GM12874 (cell line): ENCODE data around the gene PIGV.

Experiments used
- TF ChIP-seq, protein P1 (sequence below): IDR thresholded peaks from 2 replicates; pipeline ENCODE4 v1.5.1; 2011; ENCODE audit warnings: low read depth, mild to moderate bottlenecking, control low read depth, low read length, moderate library complexity; ENCODE audit not compliant: insufficient read depth

The PIGV gene

DNA sequence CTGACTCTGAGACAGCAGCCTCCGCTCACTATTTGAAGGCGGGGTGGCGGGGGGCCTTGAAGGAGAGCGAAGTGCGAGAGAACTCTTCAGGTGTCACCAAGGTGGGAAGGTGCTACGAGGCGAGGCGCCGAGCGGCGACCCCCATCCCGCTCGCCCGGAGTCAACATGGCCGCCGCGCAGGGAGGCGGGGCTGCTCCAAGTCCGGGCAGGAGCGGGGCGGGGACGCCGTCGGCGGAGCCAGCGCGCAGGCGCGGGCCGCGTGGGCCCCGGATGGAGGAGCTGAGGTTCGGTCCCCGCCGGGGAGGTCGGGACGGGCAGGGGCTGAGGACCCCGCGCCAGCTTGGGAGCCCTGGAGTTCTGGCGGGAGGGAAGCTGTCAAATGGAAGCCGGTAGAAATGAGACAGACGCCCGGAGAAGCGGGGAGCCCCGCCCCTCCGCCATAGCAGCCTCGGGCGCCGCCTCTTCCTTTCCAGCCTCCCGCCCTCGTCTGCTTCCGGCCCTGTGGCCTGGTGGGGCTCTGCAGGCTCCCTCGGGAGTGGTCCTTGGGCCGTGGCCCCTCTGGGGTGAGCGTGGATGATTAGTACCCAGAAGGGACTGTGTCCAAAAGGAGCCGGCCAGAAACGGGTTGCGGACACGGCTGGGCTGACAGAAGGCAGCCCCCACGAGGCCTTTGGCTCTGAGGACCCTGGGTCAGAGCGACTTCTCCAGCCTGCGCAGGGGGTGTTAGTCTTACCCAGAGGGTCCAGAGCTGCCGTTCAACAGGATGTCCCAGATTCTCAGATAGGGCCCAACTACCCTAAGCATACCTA, at the start of gene PIGV:
Gene PIGV, plus strand, starts transcription at position 245 of the 809 bp plus-strand sequence. CDS start 2,866 bp downstream, outside the sequence.
- TF ChIP-seq, protein P1, sequence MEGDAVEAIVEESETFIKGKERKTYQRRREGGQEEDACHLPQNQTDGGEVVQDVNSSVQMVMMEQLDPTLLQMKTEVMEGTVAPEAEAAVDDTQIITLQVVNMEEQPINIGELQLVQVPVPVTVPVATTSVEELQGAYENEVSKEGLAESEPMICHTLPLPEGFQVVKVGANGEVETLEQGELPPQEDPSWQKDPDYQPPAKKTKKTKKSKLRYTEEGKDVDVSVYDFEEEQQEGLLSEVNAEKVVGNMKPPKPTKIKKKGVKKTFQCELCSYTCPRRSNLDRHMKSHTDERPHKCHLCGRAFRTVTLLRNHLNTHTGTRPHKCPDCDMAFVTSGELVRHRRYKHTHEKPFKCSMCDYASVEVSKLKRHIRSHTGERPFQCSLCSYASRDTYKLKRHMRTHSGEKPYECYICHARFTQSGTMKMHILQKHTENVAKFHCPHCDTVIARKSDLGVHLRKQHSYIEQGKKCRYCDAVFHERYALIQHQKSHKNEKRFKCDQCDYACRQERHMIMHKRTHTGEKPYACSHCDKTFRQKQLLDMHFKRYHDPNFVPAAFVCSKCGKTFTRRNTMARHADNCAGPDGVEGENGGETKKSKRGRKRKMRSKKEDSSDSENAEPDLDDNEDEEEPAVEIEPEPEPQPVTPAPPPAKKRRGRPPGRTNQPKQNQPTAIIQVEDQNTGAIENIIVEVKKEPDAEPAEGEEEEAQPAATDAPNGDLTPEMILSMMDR = no peak

DNA sequence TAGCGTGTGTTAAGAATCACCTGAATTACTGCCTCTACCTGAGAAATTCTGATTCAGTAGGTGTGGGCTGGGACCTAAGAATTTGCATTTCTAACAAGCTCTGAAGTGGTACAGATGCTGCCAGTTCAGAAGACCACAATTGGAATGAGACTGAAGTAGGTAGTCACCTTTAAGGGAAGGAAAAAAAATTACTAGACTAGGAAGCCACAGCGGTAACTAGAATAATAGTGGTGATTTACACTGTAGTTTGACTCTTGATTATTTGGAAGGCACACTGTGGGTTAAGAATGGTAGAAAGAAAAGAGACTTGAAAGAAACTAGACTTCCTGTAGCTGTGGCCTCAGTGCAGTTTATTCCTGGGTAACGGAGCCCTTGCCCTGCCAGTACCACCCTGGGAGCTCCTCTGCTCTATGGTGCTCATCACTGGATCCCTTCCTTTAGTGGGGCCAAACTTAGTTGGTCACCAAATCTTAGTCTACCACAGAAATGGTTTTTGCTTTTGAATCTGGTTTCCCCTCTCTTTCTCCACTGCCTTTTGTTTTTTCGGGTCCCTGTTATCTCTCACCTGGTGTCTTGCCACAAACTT, 48.3 kb upstream of the PIGV start:
- TF ChIP-seq, protein P1 = no peak

DNA sequence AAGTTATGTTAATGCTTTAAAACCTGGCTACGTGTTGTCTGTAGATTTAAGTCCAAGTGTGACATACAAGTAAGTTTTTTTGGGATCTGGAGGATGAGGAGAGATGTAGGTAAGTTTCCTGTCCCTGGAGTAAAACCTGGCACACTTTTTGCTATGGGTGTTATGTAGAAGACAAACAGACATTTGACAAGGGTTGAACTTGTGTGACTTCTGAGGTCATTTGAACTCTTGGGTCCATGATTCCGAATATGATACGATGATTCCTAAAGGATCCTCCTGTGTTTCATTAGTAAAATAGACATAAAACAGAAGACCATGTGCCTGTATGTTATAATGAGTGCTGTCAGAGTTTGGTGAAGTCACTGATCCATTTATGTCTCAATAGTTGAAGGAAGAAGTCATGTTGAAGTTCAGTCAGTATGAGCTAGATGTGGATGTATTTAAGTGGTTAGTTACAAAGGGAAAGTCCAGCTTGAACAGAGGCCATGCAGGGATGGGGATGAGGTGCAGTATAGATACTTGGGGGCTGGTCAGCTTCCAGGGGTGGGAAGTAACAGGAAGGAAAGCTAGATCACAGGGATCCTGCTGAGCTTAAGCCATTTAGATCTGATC, 47.6 kb upstream of the PIGV start:
- TF ChIP-seq, protein P1 = no peak

DNA sequence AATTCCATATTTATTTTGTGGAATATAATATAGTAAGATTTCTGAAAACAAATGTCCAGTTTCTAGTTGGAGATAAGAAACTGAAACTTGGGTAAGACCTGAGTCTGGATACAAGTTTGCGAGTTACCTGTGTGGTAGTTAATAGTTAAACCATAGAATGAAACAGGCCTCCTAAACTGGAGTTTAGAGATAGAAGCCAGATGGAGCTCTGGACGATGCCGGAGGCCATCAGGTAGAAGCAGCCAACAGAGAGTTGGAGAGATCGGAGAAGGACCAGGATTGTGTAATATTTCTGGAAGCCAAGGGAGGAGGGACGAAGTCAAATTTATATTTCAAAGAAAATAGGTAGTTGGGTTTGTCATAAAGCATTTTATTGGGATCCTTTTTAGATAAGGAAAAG, 46.8 kb upstream of the PIGV start:
- TF ChIP-seq, protein P1 = no peak

DNA sequence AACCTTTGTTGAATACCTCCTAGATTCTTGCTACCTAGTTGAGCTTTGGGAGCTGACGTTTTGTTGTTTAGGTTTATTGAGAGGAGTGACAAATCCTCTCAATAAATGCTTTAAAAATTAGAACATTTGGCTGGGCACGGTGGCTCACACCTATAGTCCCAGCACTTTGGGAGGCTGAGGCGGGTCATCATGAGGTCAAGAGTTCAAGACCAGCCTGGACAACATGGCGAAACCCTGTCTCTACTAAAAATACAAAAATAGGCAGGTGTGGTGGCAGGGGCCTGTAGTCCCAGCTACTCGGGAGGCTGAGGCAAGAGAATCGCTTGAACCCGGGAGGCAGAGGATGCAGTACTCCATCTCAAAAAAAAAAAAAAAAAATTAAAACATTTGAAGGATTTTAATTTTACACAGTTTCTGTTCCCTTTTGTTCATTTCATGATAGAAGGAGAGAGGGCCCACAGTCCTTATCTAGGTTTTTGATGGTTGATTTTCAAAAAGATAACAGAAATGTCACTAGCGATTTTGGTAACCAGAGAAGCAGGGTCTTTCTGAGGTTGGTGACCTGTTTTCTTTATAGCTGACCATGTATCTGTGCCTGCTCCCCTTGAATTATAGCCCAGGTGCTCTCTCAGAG, 44.2 kb upstream of the PIGV start:
- TF ChIP-seq, protein P1 = no peak

DNA sequence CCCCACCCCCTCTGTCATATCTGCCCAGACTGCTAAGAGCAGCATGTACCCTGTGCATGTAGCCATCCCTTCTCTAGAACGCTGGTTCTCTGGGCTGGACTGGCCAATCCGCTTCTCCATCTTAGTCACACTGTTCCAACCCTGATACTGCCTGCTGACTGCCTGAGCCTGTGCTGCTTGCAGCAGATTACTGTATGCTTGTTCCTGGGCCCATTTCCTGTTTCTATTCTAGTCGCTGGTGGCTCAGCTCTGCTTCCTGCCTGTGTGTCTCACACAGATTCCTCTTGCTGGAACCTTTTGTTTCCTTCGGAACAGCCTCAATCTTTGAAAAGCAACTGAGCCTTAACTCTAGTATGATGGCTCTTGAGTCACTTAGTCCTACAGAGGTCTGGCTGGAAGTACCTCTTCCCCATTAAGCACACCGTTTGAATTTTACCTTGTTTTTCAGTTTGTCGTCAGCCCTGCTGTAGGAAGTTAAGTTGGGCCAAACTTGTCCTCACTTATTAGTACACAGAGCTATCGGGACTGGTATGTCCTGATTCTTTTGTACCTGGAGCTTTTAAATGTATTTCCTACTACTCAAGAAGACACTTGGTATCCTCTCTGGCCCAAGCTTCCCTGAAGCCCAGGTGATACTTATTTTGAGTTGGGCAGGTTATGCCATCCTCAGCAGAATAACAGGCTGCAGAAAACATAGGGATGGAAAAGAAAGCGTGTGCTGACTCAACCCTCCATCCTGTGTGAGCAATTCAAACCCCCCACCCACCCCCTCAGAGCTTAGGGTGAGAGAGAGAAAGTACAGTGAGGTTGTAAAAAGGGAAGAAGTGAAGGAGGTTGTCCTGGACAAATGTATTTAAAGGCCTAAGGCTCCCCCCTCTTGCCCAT, 43.4 kb upstream of the PIGV start:
- TF ChIP-seq, protein P1 = no peak

DNA sequence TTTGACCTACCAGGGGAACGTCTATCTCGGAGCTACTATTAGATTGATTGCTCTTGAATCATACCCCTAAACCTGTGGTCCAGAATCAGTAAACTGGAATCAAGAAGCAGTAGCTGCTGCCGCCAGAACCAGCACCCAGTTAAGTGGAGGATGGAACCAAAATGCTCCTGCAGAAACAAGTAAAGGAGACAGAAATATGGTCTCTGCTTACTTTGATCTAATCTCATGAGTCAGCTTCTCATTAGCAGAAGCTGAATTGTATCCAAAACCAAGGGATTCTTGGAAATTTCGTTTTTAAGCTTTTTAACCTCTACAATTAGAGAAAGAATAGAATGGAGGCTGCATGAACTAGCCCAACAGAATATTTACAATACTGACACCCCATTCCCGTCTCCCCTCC, 42.6 kb upstream of the PIGV start:
- TF ChIP-seq, protein P1 = no peak
